GM20431 (cell line): ENCODE data around the gene SLC23A1.

ENCODE experiments used
- in situ Hi-C: fragments of 300-500 bp; cut with MseI, MboI; formaldehyde crosslinking; loops from one replicate; pipeline ENCODE4 v1.15.0; 2020; ENCODE audit warnings: low sequenced_read_pairs; ENCODE audit not compliant: unreplicated experiment

SLC23A1 gene

GRCh38 chr5:139383275-139383992 is at the start of gene SLC23A1:
Gene SLC23A1, minus strand, starts transcription at chr5:139383297. Its CDS starts 44 bp downstream, at chr5:139383253.
- in situ Hi-C loops, result no loop called here

- in situ Hi-C loops, result no loop called here
Measured at GRCh38 chr5:139431706-139432105, 48.6 kb upstream of the SLC23A1 start.

- in situ Hi-C loops, result no loop called here
Measured at GRCh38 chr5:139430015-139430414, 46.9 kb upstream of the SLC23A1 start.

- in situ Hi-C loops, result loop anchor here (5.0 kb wide), 1 partner anchor 86 kb away; no protein-coding TSS in a partner anchor
Measured at GRCh38 chr5:139426203-139426885, 43.2 kb upstream of the SLC23A1 start.

GRCh38 chr5:139425497-139425896 is 42.4 kb upstream of the SLC23A1 start:
- in situ Hi-C loops, result loop anchor here (5.0 kb wide), 1 partner anchor 87 kb away; no protein-coding TSS in a partner anchor

GRCh38 chr5:139422307-139422893 is 39.3 kb upstream of the SLC23A1 start:
- in situ Hi-C loops, result no loop called here

- in situ Hi-C loops, result no loop called here
Measured at GRCh38 chr5:139419226-139420192, 36.4 kb upstream of the SLC23A1 start.

- in situ Hi-C loops, result no loop called here
Measured at GRCh38 chr5:139418793-139419192, 35.7 kb upstream of the SLC23A1 start.

GRCh38 chr5:139417214-139417613 is 34.1 kb upstream of the SLC23A1 start:
- in situ Hi-C loops, result no loop called here

- in situ Hi-C loops, result no loop called here
Measured at GRCh38 chr5:139416651-139417050, 33.6 kb upstream of the SLC23A1 start.

- in situ Hi-C loops, result no loop called here
Measured at GRCh38 chr5:139415869-139416268, 32.8 kb upstream of the SLC23A1 start.

GRCh38 chr5:139415221-139415861 is 32.2 kb upstream of the SLC23A1 start:
- in situ Hi-C loops, result no loop called here

- in situ Hi-C loops, result no loop called here
Measured at GRCh38 chr5:139414581-139415130, 31.6 kb upstream of the SLC23A1 start.

GRCh38 chr5:139413963-139414362 is 30.9 kb upstream of the SLC23A1 start:
- in situ Hi-C loops, result no loop called here

- in situ Hi-C loops, result no loop called here
Measured at GRCh38 chr5:139413153-139413552, 30.1 kb upstream of the SLC23A1 start.

GRCh38 chr5:139410993-139411828 is 28.1 kb upstream of the SLC23A1 start:
- in situ Hi-C loops, result no loop called here

- in situ Hi-C loops, result no loop called here
Measured at GRCh38 chr5:139410121-139410992, 27.3 kb upstream of the SLC23A1 start.
